SH-SY5Y (cell line): ENCODE measurements around the gene ALX4.

Source experiments
- GATA2 ChIP-seq: IDR thresholded peaks from 2 replicates; pipeline ENCODE4 v1.6.1; 2011; ENCODE audit warnings: mild to moderate bottlenecking, low read depth, low read length
- GATA3 ChIP-seq: IDR thresholded peaks from 2 replicates; pipeline ENCODE4 v1.6.1; 2011; ENCODE audit warnings: low read depth, mild to moderate bottlenecking, low read length, moderate library complexity

Gene ALX4

GRCh38 chr11:44244639-44245310 is 65.2 kb downstream of the ALX4 start:
- TF ChIP-seq GATA3 (no peak), GATA2 (no peak)

DNA sequence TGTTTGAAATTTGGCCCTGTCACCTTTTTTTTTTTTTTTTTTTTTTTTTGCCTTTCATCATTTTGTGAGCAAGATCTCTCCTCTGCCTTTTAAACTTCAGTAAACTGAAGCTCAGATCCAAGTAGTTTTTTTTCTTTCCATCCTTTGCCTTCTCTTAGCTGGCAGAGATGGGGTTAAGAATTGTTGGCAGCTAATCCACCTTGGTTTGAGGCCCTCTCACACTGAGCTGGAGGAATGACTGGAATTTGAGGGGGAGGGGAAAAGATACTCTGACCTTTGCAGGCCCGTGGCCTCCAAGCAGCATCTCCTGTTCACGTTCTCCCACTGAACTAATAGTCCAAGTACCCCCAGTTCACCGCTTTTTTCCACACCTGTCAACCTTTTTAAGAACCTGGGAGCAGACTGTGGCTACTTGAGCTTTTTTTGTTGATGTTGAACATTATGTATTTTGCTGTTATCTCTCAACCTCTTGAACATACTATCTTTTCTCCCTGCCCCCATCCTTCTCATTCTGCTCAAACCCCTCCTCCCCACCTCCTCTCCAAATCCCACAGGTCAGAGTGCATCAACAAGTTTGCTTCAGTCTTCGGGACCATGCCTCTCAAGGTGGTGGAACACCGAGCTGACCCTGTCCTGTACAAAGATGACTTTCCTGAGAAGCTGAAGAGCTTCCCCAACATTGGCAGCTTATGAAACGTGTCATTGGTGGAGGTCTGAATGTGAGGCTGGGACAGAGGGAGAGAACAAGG is 66.2 kb downstream of the ALX4 start:
- TF ChIP-seq GATA3 (no peak), GATA2 (no peak)

GRCh38 chr11:44243086-44243485 is 66.9 kb downstream of the ALX4 start:
- TF ChIP-seq GATA2 = no peak
- TF ChIP-seq GATA3 = no peak

DNA sequence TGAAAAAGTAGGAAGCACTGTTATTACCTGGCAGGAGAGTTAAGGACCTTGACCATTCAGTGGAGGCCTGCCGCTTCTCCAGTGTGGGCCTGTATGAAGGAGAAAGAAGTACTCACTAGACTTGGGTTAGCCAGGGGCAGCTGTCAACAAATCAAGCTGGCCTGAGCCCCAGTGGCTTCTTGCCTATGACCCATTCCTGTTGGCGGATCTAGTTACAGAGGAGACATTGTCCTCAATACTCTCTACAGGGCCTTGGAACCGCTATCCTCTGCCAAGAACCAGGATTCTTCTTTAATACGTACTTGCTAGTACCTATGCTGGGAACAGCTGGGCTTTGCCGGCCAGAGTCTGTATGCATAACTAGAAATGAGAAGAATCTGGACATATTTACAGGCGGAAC is 68.1 kb downstream of the ALX4 start:
- TF ChIP-seq GATA3 = no peak
- no peak for TF ChIP-seq GATA2

- TF ChIP-seq GATA3 (no peak), GATA2 (no peak)
These were observed 72.8 kb downstream of the ALX4 start for GRCh38 chr11:44237156-44237555.

DNA sequence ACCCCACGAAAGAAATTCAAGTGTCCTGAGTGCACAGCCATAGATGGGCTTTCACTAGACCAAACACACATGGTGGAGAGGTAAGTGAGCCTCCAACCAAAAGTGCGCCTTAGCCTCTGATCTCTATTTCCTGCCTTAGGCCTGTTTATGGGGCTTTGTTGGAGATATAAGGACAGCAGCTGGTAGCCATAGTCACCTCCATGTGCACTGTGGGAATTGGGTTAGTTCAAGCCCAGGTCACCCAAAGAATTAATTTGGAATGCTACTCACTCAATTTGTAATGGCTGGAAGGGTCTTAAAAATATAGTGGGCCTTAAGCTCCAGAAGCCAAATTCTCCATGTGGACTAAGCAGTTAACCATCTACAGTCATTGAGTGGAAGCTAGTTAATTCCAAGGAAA is 73.6 kb downstream of the ALX4 start:
- TF ChIP-seq GATA3 (no peak), GATA2 (no peak)

GRCh38 chr11:44235765-44236201 is 74.2 kb downstream of the ALX4 start:
- TF ChIP-seq GATA2 = no peak
- TF ChIP-seq GATA3 = no peak

- TF ChIP-seq GATA2 (no peak), GATA3 (no peak)
These were observed 80.3 kb downstream of the ALX4 start for GRCh38 chr11:44229624-44230023.

- no peak for TF ChIP-seq GATA2
These were observed 80.8 kb downstream of the ALX4 start for GRCh38 chr11:44229098-44229497.

DNA sequence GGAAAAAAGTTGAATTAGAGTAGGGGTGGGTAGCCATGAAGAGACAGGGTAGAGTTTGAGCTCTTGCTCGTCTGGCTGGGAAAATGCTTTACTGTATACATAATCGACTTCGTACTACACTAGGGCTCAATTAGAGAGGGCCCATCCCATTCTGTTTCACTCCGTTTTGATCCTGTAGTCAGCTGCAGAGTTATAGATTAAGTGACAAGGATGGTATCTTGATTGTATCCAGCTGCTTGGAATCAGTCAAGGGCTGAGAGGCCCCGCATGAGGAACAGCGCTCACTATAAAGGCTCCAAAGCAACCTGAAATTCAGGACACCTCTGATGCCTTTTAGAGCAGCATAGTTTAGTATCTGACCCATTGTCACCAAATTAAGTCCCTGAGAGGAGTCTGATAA is 81.6 kb downstream of the ALX4 start:
- TF ChIP-seq GATA2 = no peak
- TF ChIP-seq GATA3 = no peak

- TF ChIP-seq GATA3 (no peak), GATA2 (no peak)
These were observed 83.0 kb downstream of the ALX4 start for GRCh38 chr11:44226945-44227344.

DNA sequence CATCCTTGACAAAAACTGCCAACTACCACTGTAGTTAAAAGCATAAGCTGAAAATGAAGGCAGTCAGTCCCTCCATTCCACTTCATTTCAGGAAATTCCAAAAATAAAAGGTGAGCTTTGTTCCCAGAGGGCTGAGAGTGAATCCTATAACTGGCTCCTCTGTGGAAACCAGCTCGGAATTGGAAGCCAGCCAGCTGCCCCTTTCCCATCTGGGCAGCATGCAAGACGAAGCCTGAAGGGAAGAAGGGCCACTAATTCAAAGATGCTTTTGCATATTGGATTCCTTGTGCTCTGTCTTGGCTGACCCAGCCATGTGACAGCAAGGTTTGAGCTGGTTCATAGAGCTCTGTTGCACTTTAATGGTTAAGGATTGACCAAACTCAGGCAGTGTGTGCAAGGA is 83.4 kb downstream of the ALX4 start:
- TF ChIP-seq GATA2 = no peak
- TF ChIP-seq GATA3 = no peak

GRCh38 chr11:44224867-44225501 is 85.0 kb downstream of the ALX4 start:
- no peak for TF ChIP-seq GATA3
- no peak for TF ChIP-seq GATA2

DNA sequence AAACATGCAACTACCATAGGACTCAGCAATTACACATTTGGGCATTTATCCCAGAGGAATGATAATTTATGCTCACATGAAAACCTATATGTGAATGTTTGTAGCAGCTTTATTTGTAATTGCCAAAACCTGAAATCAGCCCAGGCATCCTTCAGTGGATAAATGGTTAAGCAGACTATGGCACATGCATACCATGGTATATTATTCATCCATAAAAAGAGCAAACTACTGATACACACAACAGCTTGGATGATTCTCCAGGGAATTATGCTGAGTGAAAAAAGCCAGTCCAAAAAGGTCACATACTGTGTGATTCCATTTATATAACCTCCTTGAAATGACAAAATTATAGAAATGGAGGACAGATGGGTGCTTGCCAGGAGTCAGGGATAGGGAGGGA is 86.7 kb downstream of the ALX4 start:
- no peak for TF ChIP-seq GATA2
- no peak for TF ChIP-seq GATA3

- no peak for TF ChIP-seq GATA2
- no peak for TF ChIP-seq GATA3
These were observed 87.9 kb downstream of the ALX4 start for GRCh38 chr11:44221992-44222391.
